GM19397 (cell line): ENCODE measurements around the gene IRF4.
A peak's percentile ranks its signal among the peaks of the same experiment; 100 is the strongest.

Experiments
- ATAC-seq: cut with Tn5 transposase; IDR thresholded peaks from one replicate; pipeline ENCODE4 v1.9.1; 2021; ENCODE audit warnings: mild to moderate bottlenecking, moderate library complexity; ENCODE audit not compliant: unreplicated experiment

The IRF4 gene

GRCh38 chr6:352896-353470 lies 38.6 kb upstream of the IRF4 start:
- ATAC-seq, result no peak

DNA sequence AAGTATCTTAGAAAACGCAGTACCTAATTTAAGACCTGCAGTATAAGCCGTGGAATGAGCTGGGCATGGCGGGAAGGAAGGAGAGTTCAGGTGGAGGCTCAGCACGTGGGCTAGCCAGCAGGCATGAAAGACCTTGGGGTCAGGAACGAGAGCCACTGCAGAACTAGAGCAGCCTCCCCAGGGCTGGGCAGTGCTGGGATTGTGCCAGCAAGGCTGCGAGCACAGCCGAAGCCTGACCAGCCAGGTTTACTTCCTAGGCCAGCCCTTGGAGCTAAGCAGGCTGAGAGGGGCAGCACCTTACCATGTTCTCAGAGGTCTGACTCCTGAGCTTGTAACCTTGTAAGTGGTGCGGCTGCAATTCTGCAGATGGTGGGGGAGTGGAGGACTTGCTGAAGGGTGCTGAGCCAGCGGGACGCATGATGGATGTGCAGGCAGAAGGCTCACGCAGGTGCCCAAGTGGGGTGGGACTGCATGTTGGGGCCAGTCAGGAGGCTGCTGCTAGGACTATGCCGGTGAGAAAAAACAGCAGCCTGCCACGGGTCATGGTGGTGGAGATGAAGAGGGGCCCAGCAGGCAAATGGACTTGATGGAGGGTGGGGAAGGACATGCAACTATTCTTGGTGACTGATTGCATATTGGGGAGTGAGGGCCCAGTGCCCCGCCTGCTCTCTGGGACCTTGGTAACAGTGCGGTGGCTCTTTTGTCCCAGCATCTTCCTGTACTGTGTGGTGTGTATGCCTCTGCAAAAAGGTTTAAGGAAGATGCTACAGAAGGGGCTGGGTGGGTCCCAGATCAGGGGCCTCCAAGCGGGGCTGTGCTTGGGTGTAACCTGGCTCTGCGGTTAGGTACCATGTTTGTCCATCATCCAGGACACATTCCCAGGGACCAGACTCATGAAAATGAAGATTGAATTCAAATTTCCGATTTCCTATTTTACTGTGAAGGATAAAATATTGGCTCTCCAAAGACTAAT lies 37.6 kb upstream of the IRF4 start:
- no peak for ATAC-seq

DNA sequence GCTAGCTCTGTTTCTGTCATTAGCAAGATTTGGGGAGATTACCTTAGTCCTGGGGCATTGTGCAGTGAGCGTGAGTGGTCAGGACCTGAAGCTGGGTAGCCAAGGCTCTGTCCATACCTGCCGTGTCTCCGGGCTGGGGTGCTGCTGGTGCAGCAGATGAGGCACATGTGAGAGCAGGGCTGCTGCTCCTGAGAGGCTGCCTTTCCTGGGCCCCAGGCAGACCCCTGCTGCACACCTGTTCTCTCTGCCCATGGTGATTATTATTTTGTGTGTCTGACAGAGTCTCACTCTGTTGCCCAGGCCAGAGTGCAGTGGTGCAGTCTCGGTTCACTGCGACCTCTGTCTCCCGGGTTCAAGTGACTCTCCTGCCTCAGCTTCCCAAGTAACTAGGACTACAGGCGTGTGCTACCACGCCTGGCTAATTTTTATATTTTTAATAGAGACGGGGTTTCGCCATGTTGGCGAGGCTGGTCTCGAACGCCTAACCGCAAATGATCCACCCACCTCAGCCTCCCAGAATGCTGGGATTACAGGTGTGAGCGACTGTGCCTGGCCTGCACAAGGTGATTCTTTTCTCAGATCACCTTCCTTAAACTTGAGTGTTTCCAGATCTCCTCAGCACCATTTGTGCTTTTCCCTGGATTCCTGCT lies 36.8 kb upstream of the IRF4 start:
- no peak for ATAC-seq

- no peak for ATAC-seq
These were observed 36.0 kb upstream of the IRF4 start for GRCh38 chr6:355373-356208.

GRCh38 chr6:356828-357251 lies 34.7 kb upstream of the IRF4 start:
- ATAC-seq, result peak; percentile 38

DNA sequence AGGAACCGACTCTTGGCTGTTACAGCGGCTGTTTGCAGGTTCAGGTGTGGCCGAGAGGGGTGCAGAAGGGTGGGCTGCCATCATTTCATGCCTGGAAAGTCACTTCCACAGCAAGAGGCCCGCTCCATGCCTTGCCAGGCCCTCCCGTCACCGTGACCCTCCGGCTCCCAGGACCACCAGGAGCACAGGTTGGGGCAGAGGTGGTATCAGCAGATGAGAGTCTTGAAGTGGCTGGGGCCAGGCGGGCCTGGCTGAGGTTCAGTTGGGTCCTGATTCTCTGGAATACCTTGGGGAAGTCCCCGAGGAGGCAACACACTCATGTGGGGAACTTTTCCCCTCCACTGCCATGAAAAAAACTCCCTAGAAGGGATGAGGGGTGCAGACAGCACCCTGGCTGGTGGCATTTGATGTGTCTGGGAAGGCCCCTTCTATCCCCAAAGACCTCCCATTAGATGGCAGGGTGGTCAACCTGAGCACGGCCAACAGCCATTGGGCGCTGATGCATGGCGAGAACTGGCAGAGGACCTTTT lies 34.2 kb upstream of the IRF4 start:
- ATAC-seq, result no peak

DNA sequence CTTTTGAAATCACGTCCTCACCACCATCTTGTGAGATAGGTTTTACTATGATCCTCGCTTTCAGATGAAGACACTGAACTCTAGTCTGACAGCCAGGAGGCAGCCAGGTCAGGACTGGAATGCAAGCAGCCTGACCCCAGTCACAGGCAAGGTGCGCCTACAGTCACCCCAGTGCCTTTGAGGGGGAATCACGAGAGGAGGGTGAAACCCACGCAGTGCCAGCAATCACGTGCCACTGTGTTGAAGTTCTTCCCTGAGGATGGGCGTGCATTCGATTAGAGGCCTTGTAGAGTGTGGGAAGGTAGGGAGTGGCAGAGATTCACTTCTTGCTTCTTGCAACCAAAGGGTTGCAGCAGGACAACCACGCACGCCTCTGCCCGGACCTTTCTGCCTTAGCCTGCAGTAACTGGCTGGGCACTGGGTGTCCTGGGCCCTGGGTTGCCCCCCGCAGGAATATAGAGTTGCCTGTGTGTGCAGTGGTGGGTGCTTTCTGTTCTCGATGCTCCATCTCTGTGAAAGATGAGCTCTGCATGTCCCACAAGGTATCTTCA lies 33.7 kb upstream of the IRF4 start:
- ATAC-seq, result no peak

DNA sequence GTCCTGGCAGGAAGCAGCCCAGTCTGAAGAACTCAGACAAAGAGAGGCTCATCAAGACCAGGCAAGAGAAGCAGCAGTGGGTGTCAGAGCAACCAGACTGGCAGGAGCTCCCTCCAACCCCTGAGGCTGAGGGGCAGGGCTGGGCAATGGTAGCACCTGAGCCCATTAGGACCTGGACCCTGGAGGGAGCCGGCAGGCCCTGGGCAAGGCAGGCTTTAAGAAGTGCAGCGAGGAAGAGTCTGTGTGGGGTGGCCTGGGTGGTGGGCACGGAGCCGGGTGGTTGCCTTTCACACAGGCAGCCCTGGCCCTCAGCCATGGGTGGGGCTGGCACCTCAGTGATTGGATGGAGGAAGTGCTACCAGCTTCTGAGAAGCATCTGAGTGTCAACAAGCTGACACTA lies 33.1 kb upstream of the IRF4 start:
- ATAC-seq, result no peak

- ATAC-seq, result no peak
These were observed 32.7 kb upstream of the IRF4 start for GRCh38 chr6:358847-359246.

- ATAC-seq, result no peak
These were observed 32.1 kb upstream of the IRF4 start for GRCh38 chr6:359261-360035.

DNA sequence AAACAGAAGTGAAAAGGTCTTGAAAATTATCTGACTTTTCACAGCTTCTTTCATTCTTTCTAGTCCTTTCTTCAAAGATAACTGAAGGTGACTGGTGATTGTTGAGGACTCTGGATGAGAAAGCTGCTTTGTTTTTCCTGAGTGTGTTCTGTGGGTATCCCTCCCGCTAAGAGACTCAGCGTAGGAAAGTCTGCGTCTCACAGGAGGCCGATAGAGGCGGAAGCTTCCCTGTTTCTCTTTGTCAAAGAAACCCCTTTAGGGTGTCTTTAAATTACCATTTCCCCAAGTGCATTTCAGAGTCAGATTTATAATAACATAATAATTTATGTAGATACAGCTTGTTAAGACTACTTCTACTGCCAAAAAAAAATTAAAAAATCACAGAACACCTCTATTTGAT lies 31.2 kb upstream of the IRF4 start:
- ATAC-seq, result no peak

DNA sequence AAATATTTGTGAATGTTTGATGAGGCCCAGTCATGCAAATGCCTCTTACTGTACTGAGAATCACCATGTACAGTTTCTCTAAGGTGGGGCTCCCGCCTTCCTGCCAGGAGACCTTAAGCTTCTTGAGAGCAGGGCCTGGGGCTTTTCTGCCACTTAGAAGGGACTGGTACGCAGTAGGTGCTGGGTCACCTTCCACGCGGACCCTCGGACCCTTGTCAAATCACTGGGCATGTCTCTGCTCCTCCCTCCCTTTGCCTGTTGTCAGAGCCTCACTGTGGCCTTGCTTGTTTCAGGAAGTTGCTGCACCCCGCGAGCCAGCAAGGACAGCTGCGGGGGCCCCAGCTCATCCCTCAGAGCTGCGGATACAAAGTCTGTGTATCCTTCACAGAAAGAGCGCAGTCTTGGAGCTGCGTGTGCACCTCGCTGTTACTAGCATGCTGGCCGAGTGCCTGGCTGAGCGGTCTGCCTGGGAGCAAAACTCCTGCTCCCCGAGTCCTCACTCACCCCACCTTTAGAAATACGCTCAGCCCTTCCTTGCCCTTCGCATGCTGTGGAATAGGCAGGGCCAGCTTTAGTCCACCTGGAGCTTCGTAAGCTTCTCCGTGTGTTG lies 30.7 kb upstream of the IRF4 start:
- ATAC-seq, result no peak

GRCh38 chr6:361411-362132 lies 30.0 kb upstream of the IRF4 start:
- ATAC-seq, result no peak

- ATAC-seq, result no peak
These were observed 29.2 kb upstream of the IRF4 start for GRCh38 chr6:362231-362923.

GRCh38 chr6:362924-363249 lies 28.7 kb upstream of the IRF4 start:
- ATAC-seq, result no peak

GRCh38 chr6:363291-363690 lies 28.3 kb upstream of the IRF4 start:
- ATAC-seq, result no peak

DNA sequence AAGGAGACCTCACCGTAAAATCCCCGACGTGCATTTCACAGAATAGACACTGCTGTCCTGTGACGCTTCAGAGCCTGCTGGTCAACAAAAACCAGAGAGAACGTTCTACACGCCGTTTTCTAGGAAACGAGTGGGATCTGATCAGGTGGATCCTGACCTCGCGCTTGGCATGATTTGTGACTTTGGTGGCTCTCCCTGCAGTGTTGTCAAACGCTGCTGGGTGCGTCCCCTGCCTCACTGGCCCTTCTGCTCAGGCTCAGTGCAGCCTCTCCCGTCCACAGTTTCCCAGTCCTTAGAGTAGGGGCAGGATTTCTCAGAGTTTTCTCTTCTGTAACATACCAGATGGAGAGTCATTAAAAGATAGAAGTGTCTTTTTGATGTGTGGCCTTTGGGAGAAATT lies 27.6 kb upstream of the IRF4 start:
- ATAC-seq, result no peak
